ENCODE measurements around the gene HECTD4.

The HECTD4 gene

DNA sequence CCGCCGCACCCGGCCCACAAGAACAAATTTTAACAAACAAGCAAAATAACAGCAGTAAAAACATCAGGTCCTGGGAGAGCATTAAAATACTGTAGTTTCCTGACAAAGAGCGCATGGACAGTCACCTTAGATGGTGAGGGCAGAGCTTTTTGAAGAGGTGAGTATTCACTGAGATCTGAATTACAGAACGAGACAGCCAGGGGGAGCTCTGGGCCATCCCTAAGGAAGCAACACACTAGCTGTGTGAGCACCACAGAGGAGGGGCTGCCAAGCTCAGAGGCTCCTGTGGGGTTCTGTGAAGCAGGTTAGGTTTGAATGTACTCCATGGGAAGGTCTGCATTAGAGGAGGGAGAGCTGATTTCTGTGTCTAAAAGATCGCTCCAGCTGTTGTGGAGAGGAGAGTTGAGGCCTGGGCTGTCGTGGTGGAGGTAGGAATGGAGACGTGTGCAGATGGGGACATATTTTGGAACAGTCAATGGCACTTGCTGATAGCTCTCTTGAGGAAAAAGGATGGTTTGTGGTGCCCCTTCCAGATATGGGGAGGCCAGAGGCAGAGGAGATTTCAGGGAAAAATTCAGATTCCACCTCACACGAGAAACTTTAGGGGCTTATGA is 184.0 kb downstream of the HECTD4 start:
- Histone ChIP-seq H3K36me3 (ENCODE audit: control insufficient read depth, insufficient read depth, low read length) (peaks cover 29% of the 10 kb centered on the region), H3K27ac (ENCODE audit: low read depth, low read length) (no peak overlapping the region), H3K27me3 (ENCODE audit: control insufficient read depth, insufficient read depth, low read length) (no peaks in the 10 kb centered on the region), H3K9ac (ENCODE audit: low read length) (no peak overlapping the region), H3K4me3 (ENCODE audit: low read length) (no peak overlapping the region), H3K4me1 (ENCODE audit: control insufficient read depth, insufficient read depth, low read length) (no peaks in the 10 kb centered on the region)

DNA sequence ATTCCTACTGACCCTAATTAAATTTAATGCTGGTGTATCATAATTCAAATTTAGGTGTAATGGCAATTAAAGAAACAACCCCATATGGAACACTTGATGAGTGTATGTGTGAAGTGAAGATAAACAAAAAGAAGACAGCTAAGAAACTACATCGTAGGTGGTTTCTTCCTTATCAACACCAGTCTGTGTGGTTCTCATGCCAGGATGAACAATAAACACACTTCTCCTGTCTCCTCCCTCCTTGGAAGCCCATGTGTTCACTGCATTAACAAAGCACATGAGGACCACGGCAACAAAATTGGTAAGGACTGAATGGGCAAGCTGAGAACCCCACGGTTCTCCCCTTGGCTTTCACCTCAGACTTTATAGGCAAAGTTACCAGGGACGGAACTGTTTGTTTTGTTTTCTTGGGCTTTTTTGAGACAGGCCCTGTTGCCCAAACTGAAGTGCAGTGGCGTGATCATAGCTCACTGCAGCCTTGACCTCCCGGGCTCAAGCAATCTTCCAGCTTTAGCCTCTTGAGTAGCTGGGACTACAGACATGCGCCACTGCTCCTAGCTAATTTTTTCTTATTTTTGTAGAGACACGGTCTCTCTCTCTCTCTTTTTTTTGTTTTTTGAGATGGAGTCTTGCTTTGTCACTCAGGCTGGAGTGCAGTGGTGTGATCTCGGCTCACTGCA is 185.9 kb downstream of the HECTD4 start:
- Histone ChIP-seq H3K4me1 (ENCODE audit: control insufficient read depth, insufficient read depth, low read length) (no peaks in the 10 kb centered on the region), H3K27me3 (ENCODE audit: control insufficient read depth, insufficient read depth, low read length) (no peaks in the 10 kb centered on the region), H3K27ac (ENCODE audit: low read depth, low read length) (no peak overlapping the region), H3K36me3 (ENCODE audit: control insufficient read depth, insufficient read depth, low read length) (peaks cover 41% of the 10 kb centered on the region), H3K4me3 (ENCODE audit: low read length) (no peak overlapping the region), H3K9ac (ENCODE audit: low read length) (no peak overlapping the region)

DNA sequence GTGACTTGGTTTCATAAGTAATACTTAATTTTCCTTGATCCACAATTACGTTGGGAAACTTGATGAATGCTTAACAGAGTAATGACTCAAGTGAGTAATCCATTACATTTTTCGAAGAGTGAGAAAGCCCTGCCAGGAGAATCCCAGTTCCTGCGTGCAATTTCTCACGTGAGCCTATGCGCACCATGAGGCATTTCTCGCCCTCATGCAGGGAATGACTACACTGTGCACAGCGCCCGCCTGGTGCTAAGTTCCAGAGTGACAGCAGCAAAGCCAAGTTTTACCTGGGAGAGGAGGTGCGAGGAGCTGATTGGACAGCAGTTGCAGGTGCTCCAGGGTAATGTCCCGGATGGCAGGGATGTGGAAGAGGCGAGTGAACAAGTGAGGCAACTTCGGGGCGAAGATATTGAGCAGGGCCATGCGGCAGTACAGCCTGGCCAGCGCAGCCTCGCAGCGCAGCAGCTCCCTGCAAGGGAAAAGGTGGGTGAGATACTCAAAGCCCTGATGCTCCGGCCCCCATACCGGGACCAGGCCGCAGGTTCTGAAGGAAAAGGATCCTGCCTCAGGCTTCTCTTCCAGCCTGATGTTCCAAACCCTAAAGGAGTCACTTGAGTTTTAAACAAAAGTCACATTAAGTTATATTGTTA is 187.5 kb downstream of the HECTD4 start:
- no peaks in the 10 kb centered on the region for H3K4me1 ChIP-seq (ENCODE audit: control insufficient read depth, insufficient read depth, low read length)
- no peak overlapping the region for H3K4me3 ChIP-seq (ENCODE audit: low read length)
- peaks cover 46% of the 10 kb centered on the region for H3K36me3 ChIP-seq (ENCODE audit: control insufficient read depth, insufficient read depth, low read length)
- H3K9ac ChIP-seq (ENCODE audit: low read length) = no peak overlapping the region
- H3K27me3 ChIP-seq (ENCODE audit: control insufficient read depth, insufficient read depth, low read length) = no peaks in the 10 kb centered on the region
- H3K27ac ChIP-seq (ENCODE audit: low read depth, low read length) = no peak overlapping the region

DNA sequence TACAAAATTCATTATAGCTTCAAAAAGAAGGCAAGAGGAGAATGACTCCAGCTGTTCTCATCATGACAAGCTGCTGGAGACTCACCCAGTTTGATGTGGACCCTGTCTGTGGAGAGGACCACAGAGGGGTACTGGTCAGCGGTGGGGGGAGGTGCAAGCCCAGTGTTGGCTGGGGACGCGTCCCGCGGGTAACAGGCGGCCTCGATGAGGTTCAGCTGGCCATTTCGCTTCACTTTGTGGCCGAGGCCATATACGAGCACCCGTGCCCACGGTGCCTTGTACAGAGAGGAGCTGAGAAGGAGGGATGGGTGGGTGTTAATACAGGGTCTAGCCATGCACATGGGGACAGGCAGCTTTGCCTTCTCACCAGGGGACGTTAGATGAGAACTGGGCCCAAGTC is 189.8 kb downstream of the HECTD4 start:
- Histone ChIP-seq H3K4me1 (ENCODE audit: control insufficient read depth, insufficient read depth, low read length) (no peaks in the 10 kb centered on the region), H3K27ac (ENCODE audit: low read depth, low read length) (no peak overlapping the region), H3K4me3 (ENCODE audit: low read length) (no peak overlapping the region), H3K27me3 (ENCODE audit: control insufficient read depth, insufficient read depth, low read length) (no peaks in the 10 kb centered on the region), H3K9ac (ENCODE audit: low read length) (no peak overlapping the region), H3K36me3 (ENCODE audit: control insufficient read depth, insufficient read depth, low read length) (peaks cover 42% of the 10 kb centered on the region)

DNA sequence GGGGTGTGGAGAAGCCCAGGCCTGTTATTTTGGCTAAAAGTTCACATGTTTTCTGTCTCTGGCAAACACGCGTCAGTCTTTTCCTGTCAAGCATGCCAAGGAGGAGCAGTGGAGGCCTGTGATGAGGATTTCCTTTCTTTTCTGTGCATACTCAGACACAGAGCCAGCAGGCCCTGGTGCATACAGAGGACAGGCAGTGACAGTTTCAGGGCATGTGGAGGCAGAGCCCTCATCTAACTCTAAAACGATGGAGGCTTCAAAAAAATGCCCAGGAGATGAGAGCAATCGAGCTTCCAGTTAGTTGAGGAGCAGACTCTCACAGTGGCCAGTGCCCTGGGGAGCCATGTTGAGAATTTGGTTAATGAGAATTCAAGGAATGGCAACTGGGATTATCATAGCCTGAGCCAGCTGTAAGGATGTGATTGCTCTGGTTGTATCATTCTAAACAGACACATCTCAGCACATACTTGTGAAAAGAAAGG is 190.3 kb downstream of the HECTD4 start:
- no peak overlapping the region for H3K9ac ChIP-seq (ENCODE audit: low read length)
- no peaks in the 10 kb centered on the region for H3K27me3 ChIP-seq (ENCODE audit: control insufficient read depth, insufficient read depth, low read length)
- no peak overlapping the region for H3K27ac ChIP-seq (ENCODE audit: low read depth, low read length)
- no peak overlapping the region for H3K4me3 ChIP-seq (ENCODE audit: low read length)
- peaks cover 42% of the 10 kb centered on the region for H3K36me3 ChIP-seq (ENCODE audit: control insufficient read depth, insufficient read depth, low read length)
- H3K4me1 ChIP-seq (ENCODE audit: control insufficient read depth, insufficient read depth, low read length) = no peaks in the 10 kb centered on the region

DNA sequence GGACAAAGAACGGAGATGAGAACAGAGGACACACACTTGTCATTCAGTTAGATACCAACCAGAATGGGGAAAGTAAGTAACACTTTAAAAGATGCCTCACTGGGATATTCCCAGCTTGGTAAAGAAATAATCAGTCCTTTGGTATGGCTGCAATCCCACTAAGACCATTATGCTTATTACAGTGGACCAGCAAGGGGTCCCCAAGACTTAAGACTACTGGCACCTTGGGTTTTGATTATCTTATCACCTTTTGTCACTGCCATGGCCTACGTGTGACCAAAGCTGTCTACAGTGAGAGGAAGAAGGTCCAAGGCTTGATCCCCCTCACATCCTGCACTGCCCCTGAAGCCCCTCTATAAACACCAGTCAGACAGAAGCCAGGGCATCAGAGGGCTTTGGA is 191.0 kb downstream of the HECTD4 start:
- no peaks in the 10 kb centered on the region for H3K4me1 ChIP-seq (ENCODE audit: control insufficient read depth, insufficient read depth, low read length)
- no peak overlapping the region for H3K27ac ChIP-seq (ENCODE audit: low read depth, low read length)
- no peaks in the 10 kb centered on the region for H3K27me3 ChIP-seq (ENCODE audit: control insufficient read depth, insufficient read depth, low read length)
- H3K36me3 ChIP-seq (ENCODE audit: control insufficient read depth, insufficient read depth, low read length) = peaks cover 42% of the 10 kb centered on the region
- no peak overlapping the region for H3K9ac ChIP-seq (ENCODE audit: low read length)
- H3K4me3 ChIP-seq (ENCODE audit: low read length) = no peak overlapping the region

DNA sequence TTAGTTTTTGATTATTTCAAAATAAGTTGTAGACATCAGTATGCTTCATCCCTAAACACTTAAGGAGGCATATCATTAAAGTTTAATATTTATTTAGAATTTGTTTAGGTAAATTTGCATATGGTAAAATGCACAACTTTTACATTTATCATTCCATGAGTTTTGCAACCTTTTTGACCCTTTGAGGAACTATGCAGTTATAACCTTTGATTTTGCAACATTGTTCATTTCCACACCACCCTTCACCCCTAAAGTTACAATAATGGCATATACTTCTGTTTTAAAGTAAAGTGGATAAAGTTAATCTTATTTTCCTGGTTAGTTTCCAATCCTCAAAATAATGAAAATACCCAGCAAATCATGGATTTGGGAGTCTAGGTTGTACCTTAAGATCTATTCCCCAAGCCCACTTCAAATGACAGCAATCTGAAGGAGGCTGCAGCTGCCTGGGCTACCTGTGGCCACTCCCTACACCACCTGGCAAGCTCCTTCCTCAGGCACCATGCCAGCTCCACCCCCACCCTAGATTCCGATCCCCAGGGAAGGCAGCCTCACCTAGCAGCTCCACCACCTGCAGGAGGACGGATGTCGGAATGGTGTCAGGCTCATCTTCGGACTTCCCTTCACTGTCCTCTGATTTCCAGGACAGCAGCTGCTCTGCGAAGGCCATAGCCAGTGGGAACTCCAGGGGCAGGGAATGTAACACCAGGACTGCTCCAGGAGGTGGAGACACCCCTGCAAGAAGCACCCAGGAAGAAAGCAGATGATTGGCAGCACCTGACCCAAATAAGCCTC is 191.8 kb downstream of the HECTD4 start:
- Histone ChIP-seq H3K4me3 (ENCODE audit: low read length) (no peak overlapping the region), H3K4me1 (ENCODE audit: control insufficient read depth, insufficient read depth, low read length) (no peaks in the 10 kb centered on the region), H3K36me3 (ENCODE audit: control insufficient read depth, insufficient read depth, low read length) (peaks cover 39% of the 10 kb centered on the region), H3K9ac (ENCODE audit: low read length) (no peak overlapping the region), H3K27me3 (ENCODE audit: control insufficient read depth, insufficient read depth, low read length) (no peaks in the 10 kb centered on the region), H3K27ac (ENCODE audit: low read depth, low read length) (no peak overlapping the region)

DNA sequence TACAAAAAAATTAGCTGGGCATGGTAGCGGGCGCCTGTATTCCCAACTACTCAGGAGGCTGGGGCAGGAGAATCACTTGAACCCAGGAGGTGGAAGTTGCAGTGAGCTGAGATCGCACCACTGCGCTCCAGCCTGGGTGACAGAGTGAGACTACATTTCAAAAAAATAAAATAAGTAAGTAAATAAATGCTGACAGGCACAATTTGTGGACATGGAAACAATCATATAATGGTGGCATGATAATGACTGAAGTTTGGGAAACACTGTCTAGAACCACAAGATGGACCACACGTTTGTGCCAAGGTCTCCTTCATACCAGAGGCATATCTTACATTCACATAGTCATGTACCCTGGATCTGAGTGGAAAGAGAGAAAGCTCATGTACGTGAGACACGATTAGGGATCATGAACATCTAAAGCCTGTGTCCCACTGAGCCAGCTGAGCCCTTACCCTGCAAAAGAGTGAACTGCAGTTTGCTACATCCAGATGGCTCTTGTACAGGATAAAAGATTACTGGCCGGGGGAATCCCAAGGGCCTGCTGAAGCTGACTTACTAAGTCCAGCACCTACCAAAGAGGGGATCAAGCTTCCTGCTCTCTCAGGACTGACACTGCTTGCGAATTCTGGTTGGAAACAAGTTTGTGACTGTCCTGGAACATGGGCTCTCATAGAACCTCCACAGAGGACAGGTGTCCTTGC is 194.0 kb downstream of the HECTD4 start:
- Histone ChIP-seq H3K9ac (ENCODE audit: low read length) (no peak overlapping the region), H3K36me3 (ENCODE audit: control insufficient read depth, insufficient read depth, low read length) (peaks cover 36% of the 10 kb centered on the region), H3K4me1 (ENCODE audit: control insufficient read depth, insufficient read depth, low read length) (no peaks in the 10 kb centered on the region), H3K27me3 (ENCODE audit: control insufficient read depth, insufficient read depth, low read length) (no peaks in the 10 kb centered on the region), H3K27ac (ENCODE audit: low read depth, low read length) (no peak overlapping the region), H3K4me3 (ENCODE audit: low read length) (no peak overlapping the region)

DNA sequence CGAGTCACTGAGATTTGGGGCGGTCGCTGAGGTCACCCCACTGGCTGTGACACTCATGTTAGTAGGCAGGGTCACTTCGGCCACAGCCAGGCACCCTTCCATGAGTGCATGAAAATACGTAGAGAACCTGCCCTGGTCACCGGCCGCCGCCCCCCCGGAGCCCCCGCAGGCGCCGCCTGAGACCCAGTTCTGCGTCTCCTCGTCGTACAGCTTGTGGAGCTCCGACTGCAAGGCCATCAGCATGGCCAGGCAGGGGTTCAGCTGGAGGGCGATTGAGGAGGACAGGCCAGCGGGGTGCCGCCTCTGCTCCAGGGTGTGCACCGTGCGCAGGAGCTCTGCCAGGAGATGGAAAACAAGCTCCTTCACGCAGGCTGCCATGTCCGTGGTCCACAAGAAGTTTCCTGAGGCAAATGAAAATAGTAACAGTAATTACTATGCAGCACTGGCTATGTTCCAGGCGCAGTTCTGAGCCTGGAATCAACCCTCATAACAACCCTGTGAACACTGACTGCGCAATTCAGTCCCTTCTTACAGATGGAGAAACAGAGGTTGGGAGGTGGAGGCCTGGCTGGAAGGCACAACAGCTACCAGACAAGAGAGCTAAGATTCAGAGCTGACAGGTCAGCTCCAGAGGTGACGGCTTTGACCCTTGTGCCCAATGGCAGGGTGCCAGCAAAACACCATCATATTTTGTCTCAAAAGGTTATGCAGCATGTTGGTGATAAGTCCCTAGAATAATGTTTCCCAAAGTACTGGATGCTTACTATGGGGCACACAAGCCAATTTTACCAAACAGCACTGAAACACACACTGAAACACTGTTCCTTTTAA is 196.9 kb downstream of the HECTD4 start:
- H3K9ac ChIP-seq (ENCODE audit: low read length) = no peak overlapping the region
- H3K36me3 ChIP-seq (ENCODE audit: control insufficient read depth, insufficient read depth, low read length) = peaks cover 15% of the 10 kb centered on the region
- no peaks in the 10 kb centered on the region for H3K4me1 ChIP-seq (ENCODE audit: control insufficient read depth, insufficient read depth, low read length)
- no peak overlapping the region for H3K4me3 ChIP-seq (ENCODE audit: low read length)
- no peaks in the 10 kb centered on the region for H3K27me3 ChIP-seq (ENCODE audit: control insufficient read depth, insufficient read depth, low read length)
- H3K27ac ChIP-seq (ENCODE audit: low read depth, low read length) = no peak overlapping the region

DNA sequence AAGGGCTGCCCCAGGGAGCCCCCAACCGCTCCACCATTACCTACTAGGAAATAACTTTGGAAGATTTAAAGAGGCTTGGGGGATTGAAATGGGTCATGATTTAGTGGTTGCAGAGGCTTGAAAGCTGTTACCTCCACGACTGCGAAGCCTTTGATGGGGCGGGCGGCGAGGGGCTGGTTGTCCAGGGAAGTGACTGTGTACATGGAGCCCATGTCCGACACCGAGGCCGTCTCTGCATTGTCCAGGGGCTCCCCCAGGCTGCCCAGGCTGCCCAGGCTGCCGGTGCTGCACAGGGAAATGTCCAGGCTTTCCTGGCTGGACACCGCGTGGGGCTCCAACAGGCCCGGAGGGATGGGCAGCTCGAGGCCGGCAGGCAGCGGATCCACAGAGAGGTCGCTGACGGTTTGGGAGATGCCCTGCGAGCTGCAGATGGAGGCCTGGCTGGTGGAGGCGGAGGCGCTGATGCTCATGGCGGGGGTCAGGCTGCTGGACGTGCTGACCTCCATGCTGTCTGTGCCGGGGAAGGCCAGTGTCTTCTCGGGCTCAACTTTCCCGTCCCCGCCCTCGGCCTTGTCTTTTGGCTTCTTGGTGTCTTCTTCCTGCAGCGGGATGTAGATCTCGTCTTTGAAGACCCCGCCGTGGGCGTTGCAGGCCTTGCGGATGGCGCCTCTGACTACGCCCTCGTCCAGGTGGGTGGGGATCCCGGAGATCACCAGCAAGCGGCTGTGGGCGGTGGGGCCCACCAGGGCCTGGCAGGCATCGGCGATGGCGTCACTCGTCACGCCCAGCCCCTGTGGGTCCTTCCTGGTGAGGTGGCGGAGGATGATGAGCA is 198.0 kb downstream of the HECTD4 start:
- peaks cover 20% of the 10 kb centered on the region for H3K36me3 ChIP-seq (ENCODE audit: control insufficient read depth, insufficient read depth, low read length)
- H3K9ac ChIP-seq (ENCODE audit: low read length) = no peak overlapping the region
- no peaks in the 10 kb centered on the region for H3K4me1 ChIP-seq (ENCODE audit: control insufficient read depth, insufficient read depth, low read length)
- no peak overlapping the region for H3K4me3 ChIP-seq (ENCODE audit: low read length)
- H3K27ac ChIP-seq (ENCODE audit: low read depth, low read length) = no peak overlapping the region
- H3K27me3 ChIP-seq (ENCODE audit: control insufficient read depth, insufficient read depth, low read length) = no peaks in the 10 kb centered on the region
